GM18951 (cell line): Measurements from ENCODE around the gene GAB3.

Source experiments
- POLR2A ChIP-seq: IDR thresholded peaks from 4 replicates; pipeline ENCODE4 v1.6.1; 2011; ENCODE audit warnings: mild to moderate bottlenecking; ENCODE audit not compliant: insufficient read length, insufficient read depth; ENCODE audit errors: extremely low read depth
- in situ Hi-C: fragments of 300-500 bp; cut with MboI; formaldehyde crosslinking; loops from one replicate; pipeline ENCODE4 v1.12.0; 2022; ENCODE audit warnings: low sequenced_read_pairs, mixed read lengths, inconsistent platforms; ENCODE audit not compliant: unreplicated experiment

The GAB3 gene

GRCh38 chrX:154727418-154727817 lies 23.5 kb downstream of the GAB3 start:
- TF ChIP-seq POLR2A: no peak
- in situ Hi-C loops: no loop called here

GRCh38 chrX:154724993-154725756 lies 25.7 kb downstream of the GAB3 start:
- in situ Hi-C loops: no loop called here
- TF ChIP-seq POLR2A: no peak

- no peak for TF ChIP-seq POLR2A
- in situ Hi-C loops: no loop called here
Measured at GRCh38 chrX:154721155-154721554, 29.7 kb downstream of the GAB3 start.

- in situ Hi-C loops: no loop called here
- no peak for TF ChIP-seq POLR2A
Measured at GRCh38 chrX:154720067-154720466, 30.8 kb downstream of the GAB3 start.

- in situ Hi-C loops: no loop called here
- no peak for TF ChIP-seq POLR2A
Measured at GRCh38 chrX:154719132-154719675, 31.7 kb downstream of the GAB3 start.

GRCh38 chrX:154718616-154719015 lies 32.3 kb downstream of the GAB3 start:
- in situ Hi-C loops: no loop called here

GRCh38 chrX:154717824-154718223 lies 33.1 kb downstream of the GAB3 start:
- TF ChIP-seq POLR2A: no peak
- in situ Hi-C loops: no loop called here

More at GRCh38 chrX:154718616-154719015, 32.3 kb downstream of the GAB3 start:
- TF ChIP-seq POLR2A: no peak

- in situ Hi-C loops: no loop called here
- no peak for TF ChIP-seq POLR2A
Measured at GRCh38 chrX:154715825-154716224, 35.1 kb downstream of the GAB3 start.

GRCh38 chrX:154714925-154715324 lies 36.0 kb downstream of the GAB3 start:
- in situ Hi-C loops: no loop called here
- TF ChIP-seq POLR2A: no peak

- no peak for TF ChIP-seq POLR2A
- in situ Hi-C loops: no loop called here
Measured at GRCh38 chrX:154712781-154713740, 37.8 kb downstream of the GAB3 start.

GRCh38 chrX:154711264-154711663 lies 39.6 kb downstream of the GAB3 start:
- in situ Hi-C loops: no loop called here
- no peak for TF ChIP-seq POLR2A

GRCh38 chrX:154710309-154710708 lies 40.6 kb downstream of the GAB3 start:
- no peak for TF ChIP-seq POLR2A
- in situ Hi-C loops: no loop called here

- TF ChIP-seq POLR2A: no peak
- in situ Hi-C loops: no loop called here
Measured at GRCh38 chrX:154698630-154699248, 52.1 kb downstream of the GAB3 start.
